Ascending aorta (tissue), 2 donors: ENCODE measurements around the gene TMED6. TPM values are rescaled to one million over a fixed set of nuclear protein-coding genes. Genes with fewer than 3 reads are reported as not detected.

ENCODE experiments used
- DNase-seq, 2 donors: peaks; one replicate each; pipeline ENCODE4 v3.0.0-alpha.2; 2019; ENCODE audit warnings: low spot score in 2 of 2
- H3K27ac ChIP-seq, 2 donors: fragments of 200-600 bp; sonication (generic); one replicate each; pipeline ENCODE4 v1.5.1; 2016 to 2017; ENCODE audit warnings: mild to moderate bottlenecking in 1 of 2
- H3K27me3 ChIP-seq: fragments of 200-600 bp; sonication (generic); one replicate; pipeline ENCODE4 v1.5.1; 2017
- H3K36me3 ChIP-seq, 2 donors: fragments of 200-600 bp; sonication (generic); one replicate each; pipeline ENCODE4 v1.5.1; 2016
- H3K4me1 ChIP-seq, 2 donors: fragments of 200-600 bp; sonication (generic); one replicate each; pipeline ENCODE4 v1.5.1; 2016 to 2017; ENCODE audit warnings: mild to moderate bottlenecking in 1 of 2
- H3K4me3 ChIP-seq, 2 donors: fragments of 200-600 bp; sonication (generic); one replicate each; pipeline ENCODE4 v1.5.1; 2016 to 2017; ENCODE audit warnings: mild to moderate bottlenecking in 1 of 2
- H3K9me3 ChIP-seq, 2 donors: fragments of 200-600 bp; sonication (generic); one replicate each; pipeline ENCODE4 v1.5.1; 2016
- CTCF ChIP-seq, 3 experiments: fragments of 200-600 bp in 2 of 3; fragments of 450-650 bp in 1 of 3; sonication (generic) in 2 of 3; IDR thresholded peaks; one replicate each; pipeline ENCODE4 v1.5.1; 2016 to 2019; ENCODE audit warnings: antibody characterized with exemption in 3 of 3, mild to moderate bottlenecking in 1 of 3, moderate library complexity in 1 of 3
- intact Hi-C: fragments of 100-400 bp; cut with DNase I; formaldehyde crosslinking; loops from one replicate; pipeline ENCODE4 v1.15.1; 2023
- total RNA-seq: library from RNA; depleted of rRNA; stranded (reverse); fragments of >200 nt; gene quantifications from one replicate; pipeline ENCODE4 v1.1.0, GENCODE V29; 2016

The TMED6 gene
- total RNA-seq, 1 donor from 2014 or later: not detected

- intact Hi-C loops: no loop called here
- H3K27me3 ChIP-seq: no peaks in the 10 kb centered on the region
- peak in 1 of 2 donors; percentile 47 for DNase-seq
- H3K4me3 ChIP-seq: no peak overlapping the region
- peaks cover 4 to 12% of the 10 kb centered on the region in 2 donors for H3K4me1 ChIP-seq
- H3K27ac ChIP-seq: no peak overlapping the region
- H3K9me3 ChIP-seq: no peaks in the 10 kb centered on the region
- peaks cover 32 to 44% of the 10 kb centered on the region in 2 donors for H3K36me3 ChIP-seq
- TF ChIP-seq CTCF (IDR thresholded peaks at IDR 0.05): no peak
Measured at GRCh38 chr16:69326172-69326873, 25.3 kb downstream of the TMED6 start.

GRCh38 chr16:69325784-69326171 lies 25.8 kb downstream of the TMED6 start:
- peaks cover 4 to 9% of the 10 kb centered on the region in 2 donors for H3K4me1 ChIP-seq
- no peaks in the 10 kb centered on the region for H3K27me3 ChIP-seq
- H3K9me3 ChIP-seq: no peaks in the 10 kb centered on the region
- intact Hi-C loops: no loop called here
- TF ChIP-seq CTCF (IDR thresholded peaks at IDR 0.05): no peak
- DNase-seq: peak in 1 of 2 donors; percentile 51
- no peak overlapping the region for H3K27ac ChIP-seq
- peaks cover 38 to 50% of the 10 kb centered on the region in 2 donors for H3K36me3 ChIP-seq
- H3K4me3 ChIP-seq: no peak overlapping the region

GRCh38 chr16:69324585-69325253 lies 26.9 kb downstream of the TMED6 start:
- DNase-seq: peak in 1 of 2 donors; percentile 38

GRCh38 chr16:69324013-69324531 lies 27.5 kb downstream of the TMED6 start:
- intact Hi-C loops: no loop called here
- TF ChIP-seq CTCF (IDR thresholded peaks at IDR 0.05): no peak
- peak in 1 of 2 donors; percentile 74 for DNase-seq
- H3K27ac ChIP-seq: no peak overlapping the region
- peaks cover 55 to 67% of the 10 kb centered on the region in 2 donors for H3K36me3 ChIP-seq
- no peaks in the 10 kb centered on the region for H3K9me3 ChIP-seq
- no peaks in the 10 kb centered on the region for H3K27me3 ChIP-seq
- peaks cover 2% of the 10 kb centered on the region in 2 donors for H3K4me1 ChIP-seq
- no peak overlapping the region for H3K4me3 ChIP-seq

More at GRCh38 chr16:69324585-69325253, 26.9 kb downstream of the TMED6 start:
- Histone ChIP-seq H3K27me3 (no peaks in the 10 kb centered on the region), H3K4me1 (peaks cover 4 to 8% of the 10 kb centered on the region in 2 donors), H3K36me3 (peaks cover 48 to 60% of the 10 kb centered on the region in 2 donors), H3K27ac (no peak overlapping the region), H3K9me3 (no peaks in the 10 kb centered on the region), H3K4me3 (no peak overlapping the region)
- no peak for TF ChIP-seq CTCF (IDR thresholded peaks at IDR 0.05)
- intact Hi-C loops: no loop called here

GRCh38 chr16:69323415-69323814 lies 28.2 kb downstream of the TMED6 start:
- H3K27ac ChIP-seq: no peak overlapping the region
- H3K4me3 ChIP-seq: no peak overlapping the region
- peak in 1 of 2 donors; percentile 25 for DNase-seq
- no peaks in the 10 kb centered on the region for H3K4me1 ChIP-seq
- intact Hi-C loops: no loop called here
- no peak for TF ChIP-seq CTCF (IDR thresholded peaks at IDR 0.05)
- H3K27me3 ChIP-seq: no peaks in the 10 kb centered on the region
- peaks cover 61 to 73% of the 10 kb centered on the region in 2 donors for H3K36me3 ChIP-seq
- H3K9me3 ChIP-seq: no peaks in the 10 kb centered on the region
